GM12892 (cell line): ENCODE results near the gene LIPH.

Experiments used
- POLR2A ChIP-seq: IDR thresholded peaks from 2 replicates; pipeline ENCODE4 v1.6.1; 2011; ENCODE audit warnings: low read depth, low read length, control low read depth
- POLR2AphosphoS5 ChIP-seq: IDR thresholded peaks from 2 replicates; pipeline ENCODE4 v1.6.1; 2011; ENCODE audit warnings: low read depth, low read length, control low read depth

DNA sequence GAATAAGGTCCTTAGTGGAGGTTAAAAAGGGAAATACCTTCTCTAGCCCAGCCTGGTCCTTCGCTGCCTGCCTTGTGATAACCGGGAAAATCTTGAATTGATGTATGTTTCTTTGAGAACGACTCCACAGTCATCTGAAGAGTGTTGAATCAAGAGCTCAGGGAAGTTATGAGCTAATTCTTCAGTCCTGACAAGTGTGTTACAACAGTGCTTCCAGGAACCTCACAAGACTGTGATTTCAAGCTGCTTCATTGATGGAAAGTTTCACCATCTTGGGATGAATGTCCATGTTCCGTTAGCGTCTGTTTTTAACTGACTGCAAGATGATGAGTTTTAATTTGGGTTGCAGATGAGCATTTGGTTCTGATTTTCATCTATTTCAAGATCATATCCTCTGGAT, 66.0 kb downstream of the LIPH start:
- TF ChIP-seq POLR2A (no peak), POLR2AphosphoS5 (no peak)
